ENCODE data around the gene LCN6. TPM values are rescaled to one million over a fixed set of nuclear protein-coding genes. Genes with fewer than 3 reads are reported as not detected.
"Not testable (repeated sequence)": the region's sequence is repeated elsewhere in the genome, so short reads cannot be mapped to it uniquely, and the experiment has no call there.

The LCN6 gene
- total and polyA plus RNA-seq, 8 donors = 0.38 to 18.9 TPM; not detected in 6

- intact Hi-C loops (cut with DNase I) = loop anchor here in 1 of 2 donors (10.0 kb wide), 1 partner anchor 278 kb away; no protein-coding TSS in a partner anchor
- Histone ChIP-seq H3K9me3 (no peaks in the 10 kb centered on the region), H3K27me3 (no peaks in the 10 kb centered on the region), H3K4me3 (no peak overlapping the region), H3K36me3 (no peaks in the 10 kb centered on the region), H3K27ac (no peak overlapping the region), H3K4me1 (peaks cover 0 to 19% of the 10 kb centered on the region in 2 donors)
- TF ChIP-seq CTCF (IDR thresholded peaks at IDR 0.05) = no peak
- ATAC-seq (no peak), DNase-seq (no peak)
These were observed 38.1 kb upstream of the LCN6 start for GRCh38 chr9:136786451-136786850.

- intact Hi-C loops (cut with DNase I) = loop anchor here in 1 of 2 donors (10.0 kb wide), 1 partner anchor 279 kb away; no protein-coding TSS in a partner anchor
- not testable (repeated sequence) for H3K27me3 ChIP-seq, H3K27ac ChIP-seq, H3K36me3 ChIP-seq, ATAC-seq, H3K4me3 ChIP-seq, H3K9me3 ChIP-seq
- H3K4me1 ChIP-seq = peaks cover 0 to 18% of the 10 kb centered on the region in 2 donors
- DNase-seq = peak in 1 of 4 donors; percentile 37
These were observed 37.4 kb upstream of the LCN6 start for GRCh38 chr9:136785565-136786355.

GRCh38 chr9:136784997-136785361 is 36.7 kb upstream of the LCN6 start:
- ATAC-seq = peak; percentile 20

GRCh38 chr9:136784249-136784996 is 36.1 kb upstream of the LCN6 start:
- no peak overlapping the region for H3K27ac ChIP-seq
- peaks cover 0 to 9% of the 10 kb centered on the region in 2 donors for H3K4me1 ChIP-seq
- no peaks in the 10 kb centered on the region for H3K27me3 ChIP-seq
- ATAC-seq (peak; percentile 32), DNase-seq (no peak)
- peak; percentile 40 to 56 for TF ChIP-seq CTCF (IDR thresholded peaks at IDR 0.05)
- no peaks in the 10 kb centered on the region for H3K36me3 ChIP-seq
- intact Hi-C loops (cut with DNase I) = loop anchor here in 1 of 2 donors (10.0 kb wide), 1 partner anchor 280 kb away; no protein-coding TSS in a partner anchor
- no peak overlapping the region for H3K4me3 ChIP-seq
- no peaks in the 10 kb centered on the region for H3K9me3 ChIP-seq

More at GRCh38 chr9:136784997-136785361, 36.7 kb upstream of the LCN6 start:
- no peak overlapping the region for H3K27ac ChIP-seq
- intact Hi-C loops (cut with DNase I) = loop anchor here in 1 of 2 donors (10.0 kb wide), 1 partner anchor 280 kb away; no protein-coding TSS in a partner anchor
- no peak overlapping the region for H3K4me3 ChIP-seq
- H3K36me3 ChIP-seq = no peaks in the 10 kb centered on the region
- H3K9me3 ChIP-seq = no peaks in the 10 kb centered on the region
- no peak for TF ChIP-seq CTCF (IDR thresholded peaks at IDR 0.05)
- no peak for DNase-seq
- H3K27me3 ChIP-seq = no peaks in the 10 kb centered on the region
- H3K4me1 ChIP-seq = peaks cover 0 to 10% of the 10 kb centered on the region in 2 donors

GRCh38 chr9:136782452-136782851 is 34.1 kb upstream of the LCN6 start:
- Histone ChIP-seq H3K36me3 (no peaks in the 10 kb centered on the region), H3K27ac (no peak overlapping the region), H3K9me3 (no peaks in the 10 kb centered on the region), H3K4me1 (peaks cover 0 to under 1% of the 10 kb centered on the region in 2 donors), H3K4me3 (no peak overlapping the region), H3K27me3 (no peaks in the 10 kb centered on the region)
- no peak for ATAC-seq
- no peak for DNase-seq
- no peak for TF ChIP-seq CTCF (IDR thresholded peaks at IDR 0.05)
- intact Hi-C loops (cut with DNase I) = loop anchor here in 1 of 2 donors (10.0 kb wide), 1 partner anchor 282 kb away; no protein-coding TSS in a partner anchor

Data from left lung (tissue), 10 donors.